Choroid plexus epithelial cell (primary cell): Measurements from ENCODE around the gene BRIX1.
A peak's percentile ranks its signal among the peaks of the same experiment; 100 is the strongest.

Source experiments
- DNase-seq: peaks from one replicate; pipeline ENCODE4 v3.0.0-alpha.2; 2010; ENCODE audit warnings: low read depth
- H3K4me3 ChIP-seq: 2 replicates; pipeline ENCODE4 v1.5.1; 2011; ENCODE audit warnings: low read depth, mild to moderate bottlenecking, control low read depth, low read length, moderate library complexity
- TF ChIP-seq, protein P1 (sequence below): conservative IDR thresholded peaks from 2 replicates; pipeline ENCODE4 v1.5.1; 2011; ENCODE audit warnings: low read depth, mild to moderate bottlenecking, control low read depth, inconsistent platforms, low read length, moderate library complexity

The BRIX1 gene

GRCh38 chr5:34895641-34896419 lies 19.7 kb upstream of the BRIX1 start:
- DNase-seq, result peak; percentile 57
- TF ChIP-seq, protein P1, sequence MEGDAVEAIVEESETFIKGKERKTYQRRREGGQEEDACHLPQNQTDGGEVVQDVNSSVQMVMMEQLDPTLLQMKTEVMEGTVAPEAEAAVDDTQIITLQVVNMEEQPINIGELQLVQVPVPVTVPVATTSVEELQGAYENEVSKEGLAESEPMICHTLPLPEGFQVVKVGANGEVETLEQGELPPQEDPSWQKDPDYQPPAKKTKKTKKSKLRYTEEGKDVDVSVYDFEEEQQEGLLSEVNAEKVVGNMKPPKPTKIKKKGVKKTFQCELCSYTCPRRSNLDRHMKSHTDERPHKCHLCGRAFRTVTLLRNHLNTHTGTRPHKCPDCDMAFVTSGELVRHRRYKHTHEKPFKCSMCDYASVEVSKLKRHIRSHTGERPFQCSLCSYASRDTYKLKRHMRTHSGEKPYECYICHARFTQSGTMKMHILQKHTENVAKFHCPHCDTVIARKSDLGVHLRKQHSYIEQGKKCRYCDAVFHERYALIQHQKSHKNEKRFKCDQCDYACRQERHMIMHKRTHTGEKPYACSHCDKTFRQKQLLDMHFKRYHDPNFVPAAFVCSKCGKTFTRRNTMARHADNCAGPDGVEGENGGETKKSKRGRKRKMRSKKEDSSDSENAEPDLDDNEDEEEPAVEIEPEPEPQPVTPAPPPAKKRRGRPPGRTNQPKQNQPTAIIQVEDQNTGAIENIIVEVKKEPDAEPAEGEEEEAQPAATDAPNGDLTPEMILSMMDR, result no peak

GRCh38 chr5:34897646-34898045 lies 17.9 kb upstream of the BRIX1 start:
- TF ChIP-seq, protein P1, result no peak
- no peak overlapping the region for H3K4me3 ChIP-seq
- no peak for DNase-seq

More at GRCh38 chr5:34895641-34896419, 19.7 kb upstream of the BRIX1 start:
- H3K4me3 ChIP-seq, result no peak overlapping the region

GRCh38 chr5:34898258-34898895 lies 17.1 kb upstream of the BRIX1 start:
- DNase-seq, result peak; percentile 90

DNA sequence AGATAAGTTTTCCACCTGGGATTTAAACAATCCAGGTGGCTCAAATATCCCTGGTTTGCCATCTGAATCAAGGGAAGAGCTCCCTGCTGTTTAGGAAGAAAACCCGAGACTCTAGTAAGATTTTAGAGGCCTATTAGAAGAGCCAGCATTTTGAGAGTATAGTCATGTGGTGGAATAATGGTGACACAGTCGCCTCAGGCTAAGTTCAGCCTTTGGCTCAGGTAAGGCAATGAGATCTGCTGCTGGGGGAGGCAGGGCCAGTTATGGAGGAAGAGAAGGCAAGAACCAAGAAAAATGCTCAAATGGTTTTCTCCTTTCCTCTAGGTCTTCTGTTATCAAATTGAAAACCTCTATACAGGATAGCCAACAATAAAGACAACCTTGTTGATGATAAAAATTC lies 16.4 kb upstream of the BRIX1 start:
- no peak overlapping the region for H3K4me3 ChIP-seq
- no peak for DNase-seq
- TF ChIP-seq, protein P1, result no peak

More at GRCh38 chr5:34898258-34898895, 17.1 kb upstream of the BRIX1 start:
- TF ChIP-seq, protein P1, result peak; percentile 95
- no peak overlapping the region for H3K4me3 ChIP-seq

DNA sequence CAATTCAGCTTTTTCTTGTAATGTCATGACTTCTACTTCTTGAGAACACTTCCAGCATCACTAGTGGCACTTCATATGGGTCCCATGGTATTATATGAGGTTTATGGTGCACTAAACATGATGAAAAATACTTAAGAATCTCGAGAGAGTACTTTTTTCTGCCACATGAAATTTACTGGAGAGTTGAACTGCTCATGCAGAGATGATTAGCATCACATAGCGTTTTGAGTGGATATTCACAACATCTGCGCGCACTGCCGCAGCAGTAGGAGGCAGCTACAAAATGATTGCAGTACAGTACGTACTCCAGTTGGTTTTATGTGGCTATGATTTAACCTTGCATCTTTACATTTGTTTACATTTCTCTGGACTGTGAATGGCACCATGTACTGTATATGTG lies 14.9 kb upstream of the BRIX1 start:
- no peak overlapping the region for H3K4me3 ChIP-seq
- DNase-seq, result no peak
- TF ChIP-seq, protein P1, result no peak

- no peak for DNase-seq
- TF ChIP-seq, protein P1, result no peak
- H3K4me3 ChIP-seq, result no peak overlapping the region
Observed at GRCh38 chr5:34903260-34903659, 12.3 kb upstream of the BRIX1 start.
